Bronchial epithelial cell (primary cell): ENCODE measurements around the gene TLCD3B. TPM values are rescaled to one million over a fixed set of nuclear protein-coding genes. Genes with fewer than 3 reads are reported as not detected.

Experiments
- DNase-seq: peaks from one replicate; pipeline ENCODE4 v3.0.0-alpha.2; 2010; ENCODE audit warnings: low read depth
- FAIRE-seq: peaks from 2 replicates; lab custom pipeline; 2011; peaks lifted over from hg19 to GRCh38; lab: Jason Lieb, UNC
- H3K27me3 ChIP-seq: 2 replicates; pipeline ENCODE4 v1.5.1; 2011; ENCODE audit warnings: low read length; ENCODE audit not compliant: control insufficient read depth, insufficient read depth
- H3K36me3 ChIP-seq: 2 replicates; pipeline ENCODE4 v1.5.1; 2011; ENCODE audit warnings: low read length; ENCODE audit not compliant: control insufficient read depth, insufficient read depth
- H3K4me3 ChIP-seq: 2 replicates; pipeline ENCODE4 v1.5.1; 2011; ENCODE audit warnings: mild to moderate bottlenecking, low read depth, low read length, control low read depth
- total RNA-seq: library from RNA; depleted of rRNA; stranded (reverse); fragments of >200 nt; gene quantifications from 2 replicates; pipeline ENCODE4 v1.2.1, GENCODE V29; 2014
- TF ChIP-seq, protein P1 (sequence below): IDR thresholded peaks from 2 replicates; pipeline ENCODE4 v1.5.1; 2011; ENCODE audit warnings: mild to moderate bottlenecking, moderate library complexity, low read length, control low read depth, inconsistent platforms; ENCODE audit not compliant: insufficient read depth, severe bottlenecking

The TLCD3B gene
- total RNA-seq, 1 donor from 2014 or later: not detected

GRCh38 chr16:29989111-29989858 is 41.8 kb downstream of the TLCD3B start:
- FAIRE-seq (peak; percentile 92), DNase-seq (no peak)
- Histone ChIP-seq H3K36me3 (peaks cover 36% of the 10 kb centered on the region), H3K27me3 (no peaks in the 10 kb centered on the region), H3K4me3 (no peak overlapping the region)
- TF ChIP-seq, protein P1, sequence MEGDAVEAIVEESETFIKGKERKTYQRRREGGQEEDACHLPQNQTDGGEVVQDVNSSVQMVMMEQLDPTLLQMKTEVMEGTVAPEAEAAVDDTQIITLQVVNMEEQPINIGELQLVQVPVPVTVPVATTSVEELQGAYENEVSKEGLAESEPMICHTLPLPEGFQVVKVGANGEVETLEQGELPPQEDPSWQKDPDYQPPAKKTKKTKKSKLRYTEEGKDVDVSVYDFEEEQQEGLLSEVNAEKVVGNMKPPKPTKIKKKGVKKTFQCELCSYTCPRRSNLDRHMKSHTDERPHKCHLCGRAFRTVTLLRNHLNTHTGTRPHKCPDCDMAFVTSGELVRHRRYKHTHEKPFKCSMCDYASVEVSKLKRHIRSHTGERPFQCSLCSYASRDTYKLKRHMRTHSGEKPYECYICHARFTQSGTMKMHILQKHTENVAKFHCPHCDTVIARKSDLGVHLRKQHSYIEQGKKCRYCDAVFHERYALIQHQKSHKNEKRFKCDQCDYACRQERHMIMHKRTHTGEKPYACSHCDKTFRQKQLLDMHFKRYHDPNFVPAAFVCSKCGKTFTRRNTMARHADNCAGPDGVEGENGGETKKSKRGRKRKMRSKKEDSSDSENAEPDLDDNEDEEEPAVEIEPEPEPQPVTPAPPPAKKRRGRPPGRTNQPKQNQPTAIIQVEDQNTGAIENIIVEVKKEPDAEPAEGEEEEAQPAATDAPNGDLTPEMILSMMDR: no peak

GRCh38 chr16:29988346-29989075 is 42.6 kb downstream of the TLCD3B start:
- Histone ChIP-seq H3K4me3 (no peak overlapping the region), H3K27me3 (no peaks in the 10 kb centered on the region), H3K36me3 (peaks cover 42% of the 10 kb centered on the region)
- TF ChIP-seq, protein P1: no peak
- DNase-seq (no peak), FAIRE-seq (no peak)

GRCh38 chr16:29987371-29988085 is 43.5 kb downstream of the TLCD3B start:
- no peak overlapping the region for H3K4me3 ChIP-seq
- TF ChIP-seq, protein P1: no peak
- DNase-seq: no peak
- H3K36me3 ChIP-seq: peaks cover 50% of the 10 kb centered on the region
- FAIRE-seq: no peak
- no peaks in the 10 kb centered on the region for H3K27me3 ChIP-seq

GRCh38 chr16:29986931-29987330 is 44.1 kb downstream of the TLCD3B start:
- TF ChIP-seq, protein P1: no peak
- DNase-seq: no peak
- Histone ChIP-seq H3K36me3 (peaks cover 48% of the 10 kb centered on the region), H3K27me3 (no peaks in the 10 kb centered on the region), H3K4me3 (no peak overlapping the region)
- no peak for FAIRE-seq

DNA sequence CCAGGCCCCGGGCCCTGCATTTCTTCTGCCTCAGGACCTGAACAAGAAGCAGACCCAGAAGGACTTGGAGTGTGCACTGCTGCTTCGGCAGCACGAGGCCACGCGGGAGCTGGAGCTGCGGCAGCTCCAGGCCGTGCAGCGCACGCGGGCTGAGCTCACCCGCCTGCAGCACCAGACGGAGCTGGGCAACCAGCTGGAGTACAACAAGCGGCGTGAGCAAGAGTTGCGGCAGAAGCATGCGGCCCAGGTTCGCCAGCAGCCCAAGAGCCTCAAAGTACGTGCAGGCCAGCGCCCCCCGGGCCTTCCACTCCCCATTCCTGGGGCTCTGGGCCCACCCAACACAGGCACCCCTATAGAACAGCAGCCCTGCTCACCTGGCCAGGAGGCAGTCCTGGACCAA is 44.8 kb downstream of the TLCD3B start:
- FAIRE-seq (no peak), DNase-seq (no peak)
- no peak overlapping the region for H3K4me3 ChIP-seq
- peaks cover 47% of the 10 kb centered on the region for H3K36me3 ChIP-seq
- H3K27me3 ChIP-seq: no peaks in the 10 kb centered on the region
- TF ChIP-seq, protein P1: no peak
